Globus pallidus (tissue), 1 donor: Measurements from ENCODE around the gene USP49.

ENCODE experiments used
- DNase-seq: peaks from one replicate; pipeline ENCODE4 v3.0.0-alpha.2; 2015; ENCODE audit warnings: low spot score

USP49 gene

DNA sequence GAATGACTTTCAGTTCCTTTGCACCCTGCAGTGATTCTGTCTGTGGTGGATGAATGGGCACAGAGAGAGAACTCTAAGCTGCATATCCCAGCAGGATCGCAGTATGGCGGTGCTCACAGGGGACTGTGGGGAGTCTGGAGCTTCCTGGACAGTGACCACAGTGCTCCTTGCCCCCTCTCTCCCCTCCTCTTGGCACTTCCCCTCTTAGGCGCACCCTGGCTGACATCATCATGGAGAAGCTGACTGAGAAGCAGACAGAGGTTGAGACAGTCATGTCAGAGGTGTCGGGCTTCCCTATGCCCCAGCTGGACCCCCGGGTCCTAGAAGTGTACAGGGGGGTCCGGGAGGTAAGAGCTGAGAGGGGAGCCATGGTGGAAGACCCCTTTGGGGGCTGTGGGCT, 34.7 kb upstream of the USP49 start:
- no peak for DNase-seq

DNA sequence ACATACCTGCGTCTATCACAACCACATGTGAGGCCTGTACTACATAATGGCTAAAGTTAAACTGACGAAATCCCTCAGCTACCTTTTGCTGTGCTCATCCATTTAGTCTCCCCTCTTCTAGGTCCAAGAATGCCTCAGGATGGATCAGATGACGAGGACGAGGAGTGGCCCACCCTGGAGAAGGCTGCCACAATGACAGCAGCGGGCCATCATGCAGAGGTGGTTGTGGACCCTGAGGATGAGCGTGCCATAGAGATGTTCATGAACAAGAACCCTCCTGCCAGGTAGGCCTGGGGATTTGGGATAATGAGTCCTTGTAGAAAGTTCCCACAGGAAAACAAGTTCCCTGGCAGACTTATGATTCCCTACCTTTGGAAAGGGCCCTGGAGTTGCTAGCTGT, 32.1 kb upstream of the USP49 start:
- DNase-seq = no peak

DNA sequence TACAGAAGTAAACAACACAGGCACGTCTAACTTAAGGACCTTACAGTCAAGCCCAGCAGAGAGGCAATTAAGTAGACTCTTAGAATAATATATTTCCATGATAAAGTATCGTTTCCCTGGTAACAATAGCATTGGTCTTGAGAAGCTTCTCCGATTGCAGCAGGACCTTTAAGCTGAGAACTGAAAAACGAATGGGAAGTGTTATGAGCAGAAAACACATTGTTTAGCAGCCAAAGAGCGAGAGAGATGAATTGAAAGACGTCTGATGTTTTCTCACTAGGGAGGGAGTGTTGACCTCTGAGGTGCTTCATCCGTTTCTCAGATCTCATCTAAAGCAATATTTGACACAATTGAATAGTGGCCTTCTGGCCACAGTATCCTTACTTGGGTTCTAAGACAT, 27.0 kb upstream of the USP49 start:
- DNase-seq = no peak

DNA sequence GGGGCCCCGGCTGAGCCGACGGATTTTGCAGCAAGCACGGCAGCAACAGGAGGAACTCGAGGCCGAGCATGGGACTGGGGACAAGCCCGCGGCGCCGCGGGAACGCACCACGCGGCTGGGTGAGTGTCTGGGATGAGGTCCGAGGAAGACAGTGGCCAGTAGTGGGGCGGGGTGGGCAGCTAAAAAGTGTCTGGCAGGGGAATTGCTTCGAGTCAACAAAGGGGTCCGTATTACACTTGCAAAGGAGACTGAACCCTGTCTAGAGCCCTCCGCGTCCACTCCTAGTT, 26.5 kb upstream of the USP49 start:
- no peak for DNase-seq

DNA sequence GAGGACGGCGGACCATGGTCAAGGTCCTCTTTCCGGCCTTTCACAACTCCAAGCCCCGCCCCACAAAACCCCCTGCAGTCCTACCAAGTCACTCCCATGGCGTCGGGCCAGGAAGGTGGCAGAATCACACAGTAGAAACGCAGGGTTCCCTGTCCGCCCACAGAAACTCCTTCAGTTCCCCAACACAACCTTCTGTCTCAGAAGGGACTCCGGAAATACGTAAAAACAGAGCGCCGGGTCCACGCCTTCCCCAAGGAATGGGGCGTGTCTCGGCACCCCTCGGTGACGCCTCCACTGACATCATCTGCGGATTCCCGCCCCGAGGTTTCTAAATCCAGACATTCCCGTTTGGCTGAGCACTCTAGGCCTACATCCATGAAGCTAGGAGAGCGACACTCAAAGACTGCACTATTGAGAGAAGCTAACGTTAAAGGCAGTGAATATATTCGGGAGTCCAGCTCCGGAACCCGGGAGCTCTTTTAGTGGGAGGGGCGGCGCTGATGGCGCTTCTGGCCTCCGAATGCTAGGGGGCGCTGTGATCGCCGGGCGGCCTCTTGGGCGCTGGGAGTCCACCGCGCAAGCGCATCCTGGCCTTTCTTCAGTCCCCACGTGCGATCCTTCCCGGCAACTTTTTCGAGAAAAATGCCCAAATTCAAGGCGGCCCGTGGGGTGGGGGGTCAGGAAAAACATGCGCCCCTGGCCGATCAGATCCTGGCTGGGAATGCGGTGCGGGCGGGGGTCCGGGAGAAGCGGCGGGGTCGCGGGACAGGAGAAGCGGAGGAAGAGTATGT, 25.9 kb upstream of the USP49 start, which contains the start of the genes BYSL and MED20:
Gene BYSL, plus strand, starts transcription at position 579 of the 791 bp plus-strand sequence. Its CDS starts 64 bp downstream, at position 643.
Gene MED20, minus strand, starts transcription at position 219 of the 791 bp plus-strand sequence. Its CDS starts 121 bp downstream, at position 98.
- DNase-seq = peak; percentile 95

DNA sequence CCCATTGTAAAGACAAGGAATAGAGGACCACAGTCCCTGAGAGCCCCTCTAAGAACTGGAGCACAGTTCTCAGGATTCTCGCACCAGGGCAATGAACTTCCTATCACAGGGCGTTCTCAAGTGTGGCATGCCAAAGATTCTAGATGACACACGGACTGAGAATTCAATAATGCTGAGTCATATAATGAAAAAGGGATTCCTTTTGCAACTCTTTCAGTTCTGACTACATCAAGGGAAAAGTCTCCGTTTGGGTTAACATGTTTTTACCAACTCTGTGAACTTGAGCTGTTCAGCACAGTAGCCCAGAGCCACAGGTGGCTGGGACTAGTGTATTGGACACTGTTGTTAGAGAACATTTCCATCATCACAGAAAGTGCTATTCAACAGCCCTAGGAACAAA, 22.4 kb upstream of the USP49 start:
- DNase-seq = no peak

DNA sequence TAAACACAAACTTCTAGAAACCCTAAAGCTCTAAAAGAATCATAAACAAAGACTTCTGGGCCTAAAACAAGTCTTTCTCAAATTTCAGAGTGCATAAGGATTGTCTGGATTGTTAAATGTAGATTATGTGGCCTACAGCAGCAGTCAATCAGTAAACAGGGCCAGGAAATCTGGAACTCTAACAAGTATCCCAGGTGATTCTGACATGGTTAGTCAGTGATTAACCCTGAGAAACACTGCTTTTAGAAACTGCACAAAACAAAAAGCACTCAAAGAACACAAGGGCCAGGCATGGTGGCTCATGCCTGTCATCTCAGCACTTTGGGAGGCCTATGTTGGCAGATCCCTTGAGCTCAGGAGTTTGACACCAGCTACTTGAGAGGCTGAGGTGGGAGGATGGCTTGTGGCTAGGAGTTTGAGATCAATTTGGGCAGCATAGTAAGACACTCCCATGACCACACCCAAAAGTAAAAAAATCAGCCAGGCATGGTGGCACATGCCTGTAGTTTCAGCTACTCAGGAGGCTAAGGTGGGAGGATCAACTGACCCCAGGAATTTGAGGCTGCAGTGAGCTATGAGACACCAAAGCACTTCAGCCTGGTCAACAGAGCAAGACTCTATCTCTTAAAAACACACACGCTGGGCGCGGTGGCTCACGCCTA, 19.8 kb upstream of the USP49 start:
- no peak for DNase-seq

DNA sequence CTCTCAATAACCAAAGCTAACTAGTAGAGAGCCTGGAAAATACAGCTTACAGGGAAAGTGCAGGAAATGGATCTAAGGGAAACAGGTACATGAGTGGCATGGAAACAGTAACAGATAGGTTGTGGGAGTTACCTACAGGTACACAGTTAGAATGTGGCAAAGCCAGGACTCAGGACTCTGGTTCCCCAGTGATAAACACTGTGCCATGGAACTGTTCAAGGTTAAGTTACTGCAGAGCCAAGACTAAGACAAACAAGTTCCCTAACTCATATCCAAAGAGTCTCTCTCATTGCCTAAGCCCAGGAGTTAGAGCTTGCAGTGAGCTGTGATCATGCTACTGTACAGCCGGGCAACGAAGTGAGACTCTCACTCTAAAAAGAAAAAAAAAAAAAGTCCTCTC, 19.2 kb upstream of the USP49 start:
- DNase-seq = no peak

DNA sequence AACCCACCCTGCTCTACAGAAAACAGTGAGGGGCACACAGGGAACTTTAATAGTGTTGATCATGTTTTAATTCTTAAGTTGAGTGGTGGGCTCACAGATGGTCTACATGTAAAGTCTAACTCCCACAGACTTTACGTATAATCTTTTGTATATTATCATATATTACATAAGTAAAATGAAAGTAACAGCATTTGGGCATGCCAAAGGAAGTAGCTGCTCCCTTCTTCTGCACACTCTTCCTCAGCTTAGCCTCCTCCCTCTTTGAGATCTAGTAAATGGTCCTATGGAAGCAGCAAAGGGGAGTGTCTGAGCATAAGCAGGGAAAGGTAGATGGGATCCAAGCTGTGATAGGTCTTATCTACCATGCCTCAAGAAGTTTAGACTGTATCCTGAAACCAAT, 14.6 kb upstream of the USP49 start:
- no peak for DNase-seq

DNA sequence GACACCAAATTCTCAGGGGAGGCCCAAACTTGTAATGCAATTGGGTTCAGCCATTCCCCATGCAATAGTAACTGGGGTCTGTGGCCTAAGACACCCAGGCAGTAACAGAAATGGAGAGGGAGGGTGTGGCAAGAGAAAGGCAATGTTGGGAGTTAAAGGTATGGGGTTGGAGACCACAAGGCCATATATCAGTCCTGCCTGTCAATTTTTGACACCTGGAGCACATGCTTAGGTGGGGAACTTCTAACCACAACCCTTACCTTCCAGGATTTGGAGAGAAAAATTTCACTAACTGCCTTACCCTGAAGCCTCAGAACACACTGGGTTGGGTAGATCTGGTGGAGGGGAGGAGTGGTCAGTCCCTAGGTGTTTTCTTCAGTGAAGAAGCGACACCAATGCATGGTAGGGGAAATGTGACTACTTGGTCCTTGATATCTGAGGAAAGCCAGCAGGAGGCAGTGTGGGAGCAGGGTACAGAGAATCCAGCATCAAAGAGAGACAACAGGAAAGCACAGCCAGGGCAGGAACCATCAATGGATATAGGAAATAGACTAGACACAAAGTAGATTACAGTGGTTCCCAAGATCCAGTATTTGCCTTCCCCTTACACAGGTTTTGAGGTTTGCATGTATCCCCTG, 6.8 kb upstream of the USP49 start:
- no peak for DNase-seq

DNA sequence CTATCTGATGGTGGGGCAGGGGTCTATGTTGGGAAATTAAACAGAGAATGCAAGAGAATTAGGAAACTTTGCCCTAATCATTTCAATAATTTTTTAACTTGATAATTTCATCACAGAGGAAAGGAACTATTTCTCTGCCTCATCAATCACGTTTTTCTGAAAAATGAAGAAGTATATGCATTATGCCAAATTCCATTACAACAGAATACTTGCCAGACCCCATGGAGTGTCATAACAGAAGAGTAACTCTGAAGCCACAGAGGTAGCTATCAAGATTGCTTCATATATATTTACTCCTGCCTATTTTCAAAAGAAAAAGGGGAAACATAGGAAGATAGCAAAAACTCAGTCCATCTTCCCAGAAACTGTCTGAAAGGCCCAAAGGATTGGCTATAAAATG, 5.7 kb upstream of the USP49 start:
- no peak for DNase-seq

DNA sequence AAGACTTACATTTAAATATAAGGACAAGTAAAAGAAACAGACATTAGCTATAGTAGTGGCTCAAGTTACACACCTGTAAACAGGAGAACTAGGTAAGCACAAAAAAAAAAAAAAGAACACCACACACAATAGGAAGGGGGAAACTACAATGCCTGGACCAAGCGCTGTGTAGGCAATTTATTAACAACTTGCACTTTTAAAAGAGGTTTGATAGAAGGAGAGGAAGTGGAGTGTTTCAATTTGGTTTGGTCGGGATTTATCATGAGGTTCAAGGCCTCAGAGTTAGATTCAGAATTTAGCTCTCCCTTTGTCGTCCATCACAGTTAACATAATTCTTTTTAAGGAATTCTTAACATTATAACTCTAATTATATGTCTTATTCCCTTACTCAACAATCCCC, 1.1 kb upstream of the USP49 start:
- no peak for DNase-seq

DNA sequence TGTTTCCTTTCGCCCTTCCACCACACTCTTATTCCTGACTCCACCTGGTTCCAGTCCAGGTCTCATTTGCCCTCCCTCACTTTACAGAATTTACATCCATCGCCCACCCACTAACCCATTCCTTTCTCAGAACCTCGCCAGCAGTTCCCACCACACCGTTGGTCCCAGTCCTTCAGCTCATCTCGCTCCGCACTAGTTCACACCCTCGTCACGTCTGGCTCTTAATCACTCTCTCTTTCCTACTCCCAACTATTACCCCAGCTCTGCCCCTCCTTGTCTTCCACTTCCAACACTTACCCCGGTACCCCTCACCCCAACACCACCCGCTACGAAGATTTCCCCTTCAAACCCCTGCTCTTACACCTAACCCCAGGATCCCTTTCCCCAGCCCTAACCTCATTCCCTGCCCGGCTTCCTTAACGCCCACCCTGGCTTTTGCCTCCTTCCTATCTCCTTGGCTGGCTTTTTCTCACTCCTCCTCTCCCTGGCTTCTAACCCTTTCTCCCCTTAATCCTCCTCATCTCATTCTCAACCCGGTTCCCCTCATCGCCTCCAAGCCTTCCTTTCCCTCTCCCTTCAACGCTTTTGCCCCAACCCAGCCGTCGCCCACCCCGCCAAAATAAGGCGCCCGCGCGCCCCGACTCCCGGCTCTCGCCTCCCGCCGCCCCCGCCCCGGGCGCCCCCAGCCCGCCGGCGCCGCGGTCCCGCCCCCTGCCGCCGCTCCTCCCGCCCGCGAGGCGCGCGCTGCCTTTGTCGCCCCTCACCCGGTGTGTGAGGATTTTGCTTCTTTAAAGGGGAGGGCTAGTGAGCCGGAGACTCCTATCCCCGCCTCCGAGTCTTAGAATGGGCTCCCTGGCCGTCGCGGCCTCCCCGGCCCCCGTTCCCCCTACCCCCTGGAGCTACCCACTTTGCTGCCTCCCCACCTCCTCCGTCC, 542 bp downstream of the USP49 start:
- no peak for DNase-seq

DNA sequence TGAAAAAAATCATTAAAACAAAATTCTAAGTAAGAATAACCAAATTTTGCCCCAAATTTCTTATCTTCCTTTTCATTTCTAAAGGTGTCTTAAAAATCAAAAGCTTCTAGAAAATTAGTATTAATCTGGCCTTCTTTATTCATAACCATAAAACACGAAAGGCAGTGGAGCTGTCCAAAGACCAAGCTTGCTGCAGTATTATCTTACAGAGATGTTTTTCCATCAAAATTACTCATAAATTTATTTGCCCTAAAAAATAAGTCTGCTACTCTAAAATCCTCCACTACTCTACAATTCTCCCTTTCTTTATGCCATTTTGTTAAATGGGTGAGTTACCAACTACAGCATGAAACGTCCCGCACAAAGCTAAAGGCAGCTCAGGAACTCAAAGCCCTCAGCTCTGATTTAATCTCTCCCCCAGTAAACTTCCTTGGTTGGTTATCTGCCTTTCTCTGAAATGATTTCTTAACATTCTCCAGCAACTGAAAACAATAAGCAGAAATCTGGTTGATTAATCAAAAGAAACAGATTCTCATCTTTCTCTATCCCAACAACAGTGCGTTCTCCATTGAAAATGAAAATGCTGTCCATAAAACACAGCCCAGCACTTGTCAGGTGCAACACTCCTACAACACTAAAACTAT, 2.1 kb downstream of the USP49 start:
- DNase-seq = no peak

DNA sequence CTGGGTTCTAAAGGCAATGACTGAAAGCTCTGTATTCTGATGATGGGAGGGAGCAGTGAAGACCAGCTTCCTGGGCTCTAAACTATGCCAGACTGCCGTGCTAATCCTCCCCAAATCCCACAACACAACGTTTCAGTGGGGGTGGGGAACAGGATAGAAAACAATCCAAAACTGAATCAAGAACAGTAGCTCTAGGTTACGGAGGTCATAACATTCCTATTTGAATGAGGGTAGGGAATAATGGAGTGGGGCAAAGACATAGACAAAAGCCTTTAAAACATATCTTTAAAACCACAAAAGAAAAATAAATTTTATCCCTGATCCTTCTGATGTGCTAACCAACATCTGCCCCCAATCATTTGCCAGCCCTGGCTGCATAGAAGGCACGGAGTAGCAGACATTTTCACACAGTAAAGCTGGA, 7.8 kb downstream of the USP49 start:
- no peak for DNase-seq

DNA sequence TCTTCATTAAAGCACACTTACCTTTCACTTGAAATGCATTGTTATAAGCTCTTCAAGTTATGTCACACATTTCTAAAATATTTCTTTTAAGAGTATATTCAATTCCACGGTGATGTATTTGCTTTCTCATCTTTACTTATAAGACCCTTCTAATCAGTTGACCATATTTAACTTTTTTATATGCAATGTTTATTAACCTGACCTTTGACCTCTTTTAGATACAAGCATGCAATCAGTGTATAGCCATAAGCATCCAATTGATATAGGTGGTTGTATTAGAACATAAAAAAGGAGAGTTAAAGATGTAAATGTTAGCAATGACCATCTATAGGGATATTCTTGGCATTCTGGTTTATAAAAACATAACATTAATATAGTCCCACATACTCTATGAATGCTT, 9.2 kb downstream of the USP49 start:
- DNase-seq = no peak

DNA sequence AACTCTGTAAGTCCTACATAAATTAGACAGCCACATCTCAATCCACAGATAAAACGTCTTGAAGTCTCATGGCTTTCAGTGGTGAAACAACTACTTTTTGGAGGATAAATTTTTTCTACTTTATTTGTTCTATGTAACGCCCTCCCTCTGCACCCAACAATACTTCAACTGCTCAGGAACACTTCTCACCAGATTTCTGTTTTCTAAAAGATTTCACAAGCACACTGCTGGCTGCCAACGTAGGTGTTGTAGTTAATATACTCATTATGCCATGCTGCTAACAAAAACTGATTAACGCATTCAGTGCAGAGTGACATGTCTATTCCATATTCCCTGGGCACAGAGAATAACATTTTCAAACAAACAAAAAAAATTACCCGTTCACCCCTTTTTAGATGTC, 10.2 kb downstream of the USP49 start:
- no peak for DNase-seq

DNA sequence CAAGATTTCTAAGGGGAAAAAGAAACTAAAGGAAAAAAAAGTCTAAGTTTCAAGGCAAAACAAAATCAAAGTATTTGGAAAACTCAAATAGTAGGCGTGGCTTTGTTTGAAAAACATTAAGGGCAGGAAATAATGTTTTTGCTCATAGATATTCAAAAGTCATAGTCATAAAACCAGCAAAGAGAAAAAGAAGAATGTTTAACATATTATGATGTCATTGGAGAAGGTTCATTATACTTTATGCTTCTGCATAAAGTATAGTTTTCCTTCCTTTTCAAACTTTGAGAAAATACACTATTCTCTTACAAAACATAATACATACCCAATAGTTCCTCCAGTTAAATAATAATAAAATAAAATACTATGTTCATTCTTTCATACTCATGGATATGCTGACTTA, 13.7 kb downstream of the USP49 start:
- no peak for DNase-seq

DNA sequence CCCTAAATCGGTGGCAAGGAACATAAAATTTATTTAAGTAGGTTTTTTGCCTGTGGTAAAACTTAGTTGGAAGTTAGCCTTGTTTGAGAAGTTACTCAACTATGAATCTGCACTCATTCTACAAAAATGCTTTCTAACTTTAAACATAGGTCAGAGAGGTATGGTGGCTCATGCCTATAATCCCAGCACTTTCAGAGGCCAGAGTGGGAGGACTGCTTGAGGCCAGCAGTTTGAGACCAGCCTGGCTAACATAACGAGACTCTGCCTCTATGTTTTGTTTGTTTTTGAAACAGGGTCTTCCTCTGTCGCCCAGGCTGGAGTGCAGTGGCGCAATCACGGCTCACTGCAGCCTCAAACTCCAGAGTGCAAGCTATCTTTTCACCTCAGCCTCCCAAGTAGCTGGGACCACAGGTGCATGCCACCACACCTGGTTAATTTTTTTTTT, 16.2 kb downstream of the USP49 start:
- DNase-seq = no peak

DNA sequence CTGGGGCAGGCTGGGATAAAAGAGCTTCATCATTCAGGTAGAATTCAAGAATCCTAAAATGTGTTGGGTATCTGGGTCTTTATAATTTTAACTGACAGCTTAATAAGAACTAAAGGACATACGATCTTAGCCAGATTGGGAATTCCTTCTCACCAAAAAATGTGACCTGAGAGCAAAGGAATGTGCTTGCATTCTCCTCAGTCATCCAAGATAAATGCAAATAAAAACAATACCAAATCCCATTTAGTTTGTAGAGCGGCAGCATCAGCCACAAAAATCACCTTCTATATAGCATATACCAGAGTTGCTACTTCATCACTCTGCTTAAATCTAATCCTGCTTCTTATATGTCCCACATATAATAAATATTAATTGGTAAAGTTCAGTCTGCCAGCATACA, 16.9 kb downstream of the USP49 start:
- no peak for DNase-seq

DNA sequence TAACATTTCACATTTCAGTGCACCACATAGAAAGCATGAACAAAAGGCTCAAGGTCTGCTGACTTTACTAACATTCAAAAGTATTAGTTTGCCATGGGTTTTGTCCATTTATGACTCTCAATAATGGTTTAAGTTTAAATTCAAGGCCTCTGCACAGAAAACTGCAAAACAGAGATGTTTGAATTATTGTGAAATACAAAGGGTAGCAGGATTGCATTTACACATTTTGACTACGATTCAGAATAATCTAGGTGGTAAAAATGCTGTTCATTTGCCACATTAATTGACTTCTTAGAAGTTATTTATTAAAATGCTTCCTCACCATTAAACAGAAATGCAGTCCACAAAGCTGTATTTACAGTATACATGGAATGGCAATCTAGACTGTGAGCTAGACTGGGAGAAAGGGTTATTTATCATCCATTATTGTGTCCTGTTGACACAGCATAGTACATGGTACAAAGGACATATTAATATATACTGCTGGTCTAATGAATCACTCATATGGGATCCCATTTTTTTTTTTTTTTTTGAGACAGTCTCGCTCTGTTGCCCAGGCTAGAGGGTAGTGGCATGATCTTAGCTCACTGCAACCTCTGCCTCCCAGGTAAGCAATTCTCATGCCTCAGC, 18.0 kb downstream of the USP49 start:
- no peak for DNase-seq
